WTC11 (cell line): ENCODE measurements around the gene SMTN.

Experiments
- AR ChIP-seq: fragments of 250-450 bp; sonication (Bioruptor Pico); IDR thresholded peaks from 2 replicates; pipeline ENCODE4 v1.9.0; 2021; ENCODE audit warnings: mild to moderate bottlenecking
- ATF2 ChIP-seq: sonication (generic); formaldehyde crosslinking; IDR thresholded peaks from 2 replicates; pipeline ENCODE4 v1.8.1; 2022; ENCODE audit warnings: low read depth, missing genetic modification reagents, borderline replicate concordance
- CBFB ChIP-seq: sonication (generic); formaldehyde crosslinking; IDR thresholded peaks from 2 replicates; pipeline ENCODE4 v1.8.1; 2022; ENCODE audit warnings: mild to moderate bottlenecking, low read depth, missing genetic modification reagents
- CREB1 ChIP-seq: sonication (generic); formaldehyde crosslinking; IDR thresholded peaks from 2 replicates; pipeline ENCODE4 v1.8.0; 2023; ENCODE audit warnings: mild to moderate bottlenecking, missing genetic modification reagents
- GTF2I ChIP-seq: fragments of 250-450 bp; sonication (Bioruptor Pico); conservative IDR thresholded peaks from 2 replicates; pipeline ENCODE4 v1.4.0; 2021; ENCODE audit warnings: mild to moderate bottlenecking
- IRF2 ChIP-seq: sonication (generic); formaldehyde crosslinking; IDR thresholded peaks from 2 replicates; pipeline ENCODE4 v1.8.0; 2022; ENCODE audit warnings: low read depth, missing genetic modification reagents, borderline replicate concordance
- MXD4 ChIP-seq: fragments of 250-450 bp; sonication (Bioruptor Pico); IDR thresholded peaks from 2 replicates; pipeline ENCODE4 v1.8.0; 2021; ENCODE audit warnings: mild to moderate bottlenecking, moderate library complexity, borderline replicate concordance
- ZBTB21 ChIP-seq: sonication (generic); formaldehyde crosslinking; IDR thresholded peaks from 2 replicates; pipeline ENCODE4 v1.8.1; 2023; ENCODE audit warnings: mild to moderate bottlenecking, missing genetic modification reagents, borderline replicate concordance
- ZNF232 ChIP-seq: sonication (generic); formaldehyde crosslinking; IDR thresholded peaks from 2 replicates; pipeline ENCODE4 v1.8.0; 2022; ENCODE audit warnings: mild to moderate bottlenecking, missing genetic modification reagents
- TF ChIP-seq, protein P1 (sequence below): fragments of 200-600 bp; IDR thresholded peaks from 2 replicates; pipeline ENCODE4 v1.8.0; 2022; ENCODE audit warnings: antibody characterized with exemption
- TF ChIP-seq, protein P2 (sequence below): sonication (generic); formaldehyde crosslinking; IDR thresholded peaks from 2 replicates; pipeline ENCODE4 v1.8.1; 2023; ENCODE audit warnings: mild to moderate bottlenecking, missing genetic modification reagents, moderate library complexity

DNA sequence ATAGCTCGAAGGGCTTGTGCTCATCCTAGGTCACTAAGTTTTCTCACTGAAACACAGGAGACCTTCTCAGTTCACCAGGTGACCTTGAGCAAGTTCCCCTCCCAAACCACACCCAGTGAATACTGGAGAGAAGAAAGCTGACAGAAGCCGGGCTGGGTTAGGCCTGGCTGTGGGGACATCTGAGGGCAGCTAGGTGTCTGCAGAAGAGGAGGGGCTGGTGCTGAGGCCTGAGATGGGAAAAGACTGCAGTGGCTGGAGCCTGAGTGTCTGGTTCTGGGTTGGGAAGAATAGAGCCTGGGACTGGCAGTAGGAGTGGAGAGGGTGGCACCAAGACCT is 41.0 kb downstream of the SMTN start:
- TF ChIP-seq, protein P1, sequence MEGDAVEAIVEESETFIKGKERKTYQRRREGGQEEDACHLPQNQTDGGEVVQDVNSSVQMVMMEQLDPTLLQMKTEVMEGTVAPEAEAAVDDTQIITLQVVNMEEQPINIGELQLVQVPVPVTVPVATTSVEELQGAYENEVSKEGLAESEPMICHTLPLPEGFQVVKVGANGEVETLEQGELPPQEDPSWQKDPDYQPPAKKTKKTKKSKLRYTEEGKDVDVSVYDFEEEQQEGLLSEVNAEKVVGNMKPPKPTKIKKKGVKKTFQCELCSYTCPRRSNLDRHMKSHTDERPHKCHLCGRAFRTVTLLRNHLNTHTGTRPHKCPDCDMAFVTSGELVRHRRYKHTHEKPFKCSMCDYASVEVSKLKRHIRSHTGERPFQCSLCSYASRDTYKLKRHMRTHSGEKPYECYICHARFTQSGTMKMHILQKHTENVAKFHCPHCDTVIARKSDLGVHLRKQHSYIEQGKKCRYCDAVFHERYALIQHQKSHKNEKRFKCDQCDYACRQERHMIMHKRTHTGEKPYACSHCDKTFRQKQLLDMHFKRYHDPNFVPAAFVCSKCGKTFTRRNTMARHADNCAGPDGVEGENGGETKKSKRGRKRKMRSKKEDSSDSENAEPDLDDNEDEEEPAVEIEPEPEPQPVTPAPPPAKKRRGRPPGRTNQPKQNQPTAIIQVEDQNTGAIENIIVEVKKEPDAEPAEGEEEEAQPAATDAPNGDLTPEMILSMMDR, result no peak
- TF ChIP-seq MXD4 (CRISPR knock-in tag), result no peak
- TF ChIP-seq ZBTB21 (CRISPR knock-in tag), result no peak
- TF ChIP-seq ZNF232 (CRISPR knock-in tag), result no peak
- TF ChIP-seq CREB1, result no peak
- TF ChIP-seq CBFB (CRISPR knock-in tag), result no peak
- no peak for TF ChIP-seq ATF2 (CRISPR knock-in tag)
- TF ChIP-seq IRF2 (CRISPR knock-in tag), result no peak
- TF ChIP-seq AR (CRISPR knock-in tag), result no peak
- TF ChIP-seq GTF2I, result no peak
- TF ChIP-seq, protein P2, sequence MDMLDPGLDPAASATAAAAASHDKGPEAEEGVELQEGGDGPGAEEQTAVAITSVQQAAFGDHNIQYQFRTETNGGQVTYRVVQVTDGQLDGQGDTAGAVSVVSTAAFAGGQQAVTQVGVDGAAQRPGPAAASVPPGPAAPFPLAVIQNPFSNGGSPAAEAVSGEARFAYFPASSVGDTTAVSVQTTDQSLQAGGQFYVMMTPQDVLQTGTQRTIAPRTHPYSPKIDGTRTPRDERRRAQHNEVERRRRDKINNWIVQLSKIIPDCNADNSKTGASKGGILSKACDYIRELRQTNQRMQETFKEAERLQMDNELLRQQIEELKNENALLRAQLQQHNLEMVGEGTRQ (CRISPR knock-in tag), result no peak
